PC-3 (cell line): ENCODE data around the gene HNRNPC. TPM values are rescaled to one million over a fixed set of nuclear protein-coding genes. Genes with fewer than 3 reads are reported as not detected.

Source experiments
- ATAC-seq: fragments of 200-7000 bp; cut with Tn5 transposase; 2 replicates; pipeline ENCODE4 v1.9.1; 2020; ENCODE audit warnings: mild to moderate bottlenecking, moderate library complexity
- BruUV-seq: library from RNA; stranded (reverse); fragments of 400-500 nt; replicated peaks from 2 replicates; lab custom pipeline; 2021; lab: Mats Ljungman, UMichigan
- CTCF ChIA-PET: fragments of 300-600 bp; sonication (Branson Sonifier 250); formaldehyde crosslinking; loops from one replicate; lab custom pipeline; 2022; ENCODE audit warnings: antibody characterized with exemption; lab: Charles Lee
- POLR2A ChIA-PET: fragments of 300-600 bp; sonication (Branson Sonifier 250); formaldehyde crosslinking; loops from one replicate; lab custom pipeline; 2022; ENCODE audit warnings: antibody characterized with exemption; ENCODE audit not compliant: unreplicated experiment; lab: Charles Lee
- DNase-seq: peaks from one replicate; pipeline ENCODE4 v3.0.0-alpha.2; 2015
- H2AFZ ChIP-seq: fragments of 300-600 bp; sonication (generic); 2 replicates; pipeline ENCODE4 v1.6.0; 2016; ENCODE audit warnings: antibody characterized with exemption, low read length
- H3F3A ChIP-seq: fragments of 300-600 bp; sonication (generic); one replicate; pipeline ENCODE4 v1.6.0; 2017; ENCODE audit warnings: antibody characterized with exemption, low read length, control low read depth, mild to moderate bottlenecking; ENCODE audit not compliant: unreplicated experiment
- H3K27ac ChIP-seq: fragments of 300-600 bp; sonication (generic); 2 replicates; pipeline ENCODE4 v1.5.1; 2016; ENCODE audit warnings: mild to moderate bottlenecking, low read length
- H3K27me3 ChIP-seq: fragments of 300-600 bp; sonication (generic); 2 replicates; pipeline ENCODE4 v1.6.1; 2016; ENCODE audit warnings: low read length, mixed read lengths
- H3K36me3 ChIP-seq: fragments of 300-600 bp; sonication (generic); 2 replicates; pipeline ENCODE4 v1.6.1; 2016; ENCODE audit warnings: low read depth, mixed run types, low read length, mixed read lengths
- H3K4me1 ChIP-seq: fragments of 300-600 bp; sonication (generic); 2 replicates; pipeline ENCODE4 v1.5.1; 2016; ENCODE audit warnings: low read length; ENCODE audit not compliant: insufficient read depth
- H3K4me2 ChIP-seq: fragments of 300-600 bp; sonication (generic); 2 replicates; pipeline ENCODE4 v1.6.0; 2016; ENCODE audit warnings: low read length
- H3K4me3 ChIP-seq: fragments of 300-600 bp; sonication (generic); 2 replicates; pipeline ENCODE4 v1.5.1; 2016; ENCODE audit warnings: mild to moderate bottlenecking, low read length, mixed read lengths
- H3K79me2 ChIP-seq: fragments of 300-600 bp; sonication (generic); 2 replicates; pipeline ENCODE4 v1.6.1; 2017; ENCODE audit warnings: low read length, mixed read lengths
- H3K9ac ChIP-seq: fragments of 300-600 bp; sonication (generic); 2 replicates; pipeline ENCODE4 v1.6.0; 2016; ENCODE audit warnings: mild to moderate bottlenecking, low read length
- H3K9me2 ChIP-seq: fragments of 300-600 bp; sonication (generic); replicated peaks from 2 replicates; pipeline ENCODE4 v1.6.1; 2016; ENCODE audit warnings: mixed run types, low read length, mixed read lengths
- H3K9me3 ChIP-seq: fragments of 300-600 bp; sonication (generic); 2 replicates; pipeline ENCODE4 v1.6.1; 2016; ENCODE audit warnings: low read length, mixed read lengths
- H4K20me1 ChIP-seq: fragments of 300-600 bp; sonication (generic); 2 replicates; pipeline ENCODE4 v1.6.1; 2016; ENCODE audit warnings: low read length, mixed read lengths
- EZH2 ChIP-seq: fragments of 300-600 bp; sonication (generic); IDR thresholded peaks from one replicate; pipeline ENCODE4 v1.6.1; 2017; ENCODE audit warnings: antibody characterized with exemption, mild to moderate bottlenecking, low read length; ENCODE audit not compliant: unreplicated experiment
- EZH2phosphoT487 ChIP-seq: fragments of 300-600 bp; sonication (generic); IDR thresholded peaks from 2 replicates; pipeline ENCODE4 v1.6.1; 2018; ENCODE audit warnings: mild to moderate bottlenecking, antibody characterized with exemption, low read length, borderline replicate concordance
- intact Hi-C: fragments of 100-400 bp; cut with micrococcal nuclease; formaldehyde crosslinking; loops from 2 replicates; pipeline ENCODE4 v1.9.0; 2023
- total RNA-seq: library from RNA; depleted of rRNA; stranded (reverse); fragments of >200 nt; gene quantifications from 2 replicates; pipeline ENCODE4 v1.2.3, GENCODE V29; 2014
- TF ChIP-seq, protein P1 (sequence below): fragments of 300-600 bp; sonication (generic); conservative IDR thresholded peaks from 2 replicates; pipeline ENCODE4 v1.5.1; 2017; ENCODE audit warnings: antibody characterized with exemption, low read depth, mild to moderate bottlenecking, low read length

HNRNPC gene
- total RNA-seq, 1 experiment from 2014 or later = 682 TPM

DNA sequence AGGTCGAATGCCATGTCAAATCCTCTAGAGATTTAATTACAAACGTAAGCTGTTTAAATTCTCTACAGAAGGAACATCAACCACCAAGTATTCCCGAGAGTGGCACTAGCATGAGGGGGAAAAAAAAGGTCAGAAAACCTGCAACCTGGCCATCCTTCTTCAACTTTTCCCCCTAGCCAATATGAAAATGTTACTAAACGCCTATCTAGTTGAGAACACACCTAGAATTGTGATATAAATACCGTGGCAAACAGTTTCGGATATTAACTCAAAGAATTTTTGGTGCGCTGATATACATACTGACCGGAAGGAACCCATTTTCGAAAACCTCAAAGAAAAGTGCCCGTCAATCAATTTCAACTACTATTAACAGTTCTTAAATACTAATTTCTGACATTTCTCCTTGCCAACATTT, 1.8 kb downstream of the HNRNPC start:
- peaks cover 69% of the 10 kb centered on the region for H3K79me2 ChIP-seq
- no peak overlapping the region for H2AFZ ChIP-seq
- ChIA-PET POLR2A (no interaction called here), CTCF (no interaction called here)
- ATAC-seq (no peak), DNase-seq (peak; percentile 27)
- H3K27me3 ChIP-seq = no peaks in the 10 kb centered on the region
- no peaks in the 10 kb centered on the region for H3K9me2 ChIP-seq
- no peak overlapping the region; the same call in 1 of the 2 replicates for H3K27ac ChIP-seq
- TF ChIP-seq EZH2 (no peak), EZH2phosphoT487 (no peak)
- TF ChIP-seq, protein P1, sequence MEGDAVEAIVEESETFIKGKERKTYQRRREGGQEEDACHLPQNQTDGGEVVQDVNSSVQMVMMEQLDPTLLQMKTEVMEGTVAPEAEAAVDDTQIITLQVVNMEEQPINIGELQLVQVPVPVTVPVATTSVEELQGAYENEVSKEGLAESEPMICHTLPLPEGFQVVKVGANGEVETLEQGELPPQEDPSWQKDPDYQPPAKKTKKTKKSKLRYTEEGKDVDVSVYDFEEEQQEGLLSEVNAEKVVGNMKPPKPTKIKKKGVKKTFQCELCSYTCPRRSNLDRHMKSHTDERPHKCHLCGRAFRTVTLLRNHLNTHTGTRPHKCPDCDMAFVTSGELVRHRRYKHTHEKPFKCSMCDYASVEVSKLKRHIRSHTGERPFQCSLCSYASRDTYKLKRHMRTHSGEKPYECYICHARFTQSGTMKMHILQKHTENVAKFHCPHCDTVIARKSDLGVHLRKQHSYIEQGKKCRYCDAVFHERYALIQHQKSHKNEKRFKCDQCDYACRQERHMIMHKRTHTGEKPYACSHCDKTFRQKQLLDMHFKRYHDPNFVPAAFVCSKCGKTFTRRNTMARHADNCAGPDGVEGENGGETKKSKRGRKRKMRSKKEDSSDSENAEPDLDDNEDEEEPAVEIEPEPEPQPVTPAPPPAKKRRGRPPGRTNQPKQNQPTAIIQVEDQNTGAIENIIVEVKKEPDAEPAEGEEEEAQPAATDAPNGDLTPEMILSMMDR = no peak
- H3K36me3 ChIP-seq = peaks cover 55% of the 10 kb centered on the region
- H3K9me3 ChIP-seq = no peaks in the 10 kb centered on the region
- H3K4me3 ChIP-seq = peak overlapping the region; percentile 97
- intact Hi-C loops = loop anchor here (10.0 kb wide), 1 partner anchor 117 kb away; the partner anchor contains the start of gene SUPT16H
- no TSS peak for BruUV-seq
- H3K9ac ChIP-seq = peak overlapping the region; percentile 98
- H3K4me2 ChIP-seq = peak overlapping the region; percentile 94
- H4K20me1 ChIP-seq = peaks cover 64% of the 10 kb centered on the region
- peaks cover 28% of the 10 kb centered on the region for H3F3A ChIP-seq
- peaks cover 42% of the 10 kb centered on the region for H3K4me1 ChIP-seq

GRCh38 chr14:21264025-21264801, 5.0 kb downstream of the HNRNPC start:
- ChIA-PET POLR2A (interaction anchor here (0.6 kb wide), 2 partner anchors 120 to 191 kb away, joined by 3 read pairs; no protein-coding TSS in a partner anchor), CTCF (no interaction called here)
- Histone ChIP-seq H3K9me3 (no peaks in the 10 kb centered on the region), H3K79me2 (peaks cover 96% of the 10 kb centered on the region), H4K20me1 (peaks cover 90% of the 10 kb centered on the region), H3K27me3 (no peaks in the 10 kb centered on the region), H3F3A (peaks cover 28% of the 10 kb centered on the region), H3K36me3 (peaks cover 76% of the 10 kb centered on the region), H3K4me3 (peak overlapping the region; percentile 97), H3K4me1 (peaks cover 41% of the 10 kb centered on the region), H3K9me2 (no peaks in the 10 kb centered on the region), H3K9ac (no peak overlapping the region), H3K27ac (peak overlapping the region; percentile 51), H3K4me2 (peak overlapping the region; percentile 94), H2AFZ (no peak overlapping the region)
- ATAC-seq = peak; percentile 87
- TF ChIP-seq EZH2 = no peak
- TF ChIP-seq EZH2phosphoT487 = no peak
- TF ChIP-seq, protein P1 = no peak
- DNase-seq = peak; percentile 77
- intact Hi-C loops = loop anchor here (10.0 kb wide), 1 partner anchor 121 kb away; the partner anchor contains the start of gene SUPT16H
- BruUV-seq = no TSS peak
